HUES6 (cell line): ENCODE measurements around the gene ADAMTS14.
"Not testable (repeated sequence)": the region's sequence is repeated elsewhere in the genome, so short reads cannot be mapped to it uniquely, and the experiment has no call there.

ENCODE experiments used
- H3K27ac ChIP-seq: 2 replicates; pipeline ENCODE4 v1.7.0; 2013; ENCODE audit warnings: low read depth, mild to moderate bottlenecking, low read length, inconsistent platforms
- H3K27me3 ChIP-seq: 2 replicates; pipeline ENCODE4 v1.6.1; 2013; ENCODE audit warnings: low read length; ENCODE audit not compliant: control insufficient read depth, insufficient read depth
- H3K36me3 ChIP-seq: 2 replicates; pipeline ENCODE4 v1.6.1; 2013; ENCODE audit warnings: low read length; ENCODE audit not compliant: control insufficient read depth, insufficient read depth
- H3K4me1 ChIP-seq: 2 replicates; pipeline ENCODE4 v1.6.1; 2013; ENCODE audit warnings: low read length; ENCODE audit not compliant: control insufficient read depth, insufficient read depth
- H3K4me3 ChIP-seq: 2 replicates; pipeline ENCODE4 v1.5.1; 2013; ENCODE audit warnings: low read depth, low read length
- H3K9ac ChIP-seq: one replicate; pipeline ENCODE4 v1.6.1; 2013; ENCODE audit warnings: mild to moderate bottlenecking, low read length
- H3K9me3 ChIP-seq: 2 replicates; pipeline ENCODE4 v1.6.1; 2013; ENCODE audit warnings: low read depth, low read length; ENCODE audit not compliant: control insufficient read depth, insufficient read depth

The ADAMTS14 gene

GRCh38 chr10:70672165-70673042 is at the start of gene ADAMTS14:
TSS of gene ADAMTS14 (plus strand) at chr10:70672506. CDS start at chr10:70672803, 297 bp downstream.
- Histone ChIP-seq H3K27ac (no peak within 1 kb of the TSS), H3K27me3 (peaks cover 31% of the 10 kb centered on the region), H3K4me1 (peaks cover 17% of the 10 kb centered on the region; the same call in 1 of the 2 replicates), H3K4me3 (peak within 1 kb of the TSS; percentile 51), H3K9ac (peak within 1 kb of the TSS; percentile 57), H3K9me3 (peaks cover 12% of the 10 kb centered on the region), H3K36me3 (no peaks in the 10 kb centered on the region)

- H3K9me3 ChIP-seq = peaks cover 14% of the 10 kb centered on the region
- no peaks in the 10 kb centered on the region for H3K27me3 ChIP-seq
- peaks cover 38% of the 10 kb centered on the region for H3K4me1 ChIP-seq
- H3K36me3 ChIP-seq = no peaks in the 10 kb centered on the region
- peak overlapping the region; percentile 89 for H3K27ac ChIP-seq
- no peak overlapping the region for H3K4me3 ChIP-seq
- H3K9ac ChIP-seq = peak overlapping the region; percentile 55
These were observed 49.8 kb upstream of the ADAMTS14 start for GRCh38 chr10:70622541-70622940.

- peak overlapping the region; percentile 89 for H3K27ac ChIP-seq
- H3K9ac ChIP-seq = peak overlapping the region; percentile 63
- peaks cover 21% of the 10 kb centered on the region for H3K9me3 ChIP-seq
These were observed 49.1 kb upstream of the ADAMTS14 start for GRCh38 chr10:70622981-70623844.

GRCh38 chr10:70626056-70626455 is 46.2 kb upstream of the ADAMTS14 start:
- Histone ChIP-seq H3K27me3 (no peaks in the 10 kb centered on the region), H3K36me3 (no peaks in the 10 kb centered on the region), H3K9me3 (peaks cover 33% of the 10 kb centered on the region), H3K4me3 (peak overlapping the region; percentile 8; the same call in 1 of the 2 replicates), H3K4me1 (peaks cover 38% of the 10 kb centered on the region), H3K27ac (peak overlapping the region; percentile 86), H3K9ac (peak overlapping the region; percentile 78)

More at GRCh38 chr10:70622981-70623844, 49.1 kb upstream of the ADAMTS14 start:
- Histone ChIP-seq H3K4me1 (peaks cover 38% of the 10 kb centered on the region), H3K27me3 (no peaks in the 10 kb centered on the region), H3K36me3 (no peaks in the 10 kb centered on the region), H3K4me3 (peak overlapping the region; percentile 3; the same call in 1 of the 2 replicates)

- Histone ChIP-seq H3K36me3 (no peaks in the 10 kb centered on the region), H3K27me3 (no peaks in the 10 kb centered on the region), H3K9me3 (peaks cover 38% of the 10 kb centered on the region), H3K4me3 (no peak overlapping the region), H3K4me1 (peaks cover 23% of the 10 kb centered on the region), H3K9ac (no peak overlapping the region), H3K27ac (no peak overlapping the region)
These were observed 43.0 kb upstream of the ADAMTS14 start for GRCh38 chr10:70629338-70629737.

GRCh38 chr10:70631735-70632134 is 40.6 kb upstream of the ADAMTS14 start:
- H3K36me3 ChIP-seq, H3K4me3 ChIP-seq: not testable (repeated sequence)

GRCh38 chr10:70634011-70634410 is 38.3 kb upstream of the ADAMTS14 start:
- no peaks in the 10 kb centered on the region for H3K27me3 ChIP-seq
- no peak overlapping the region for H3K27ac ChIP-seq
- H3K36me3 ChIP-seq = no peaks in the 10 kb centered on the region
- H3K9me3 ChIP-seq = peaks cover 23% of the 10 kb centered on the region; the same call in 1 of the 2 replicates
- no peak overlapping the region for H3K4me3 ChIP-seq
- H3K4me1 ChIP-seq = peaks cover 4% of the 10 kb centered on the region; the same call in 1 of the 2 replicates
- no peak overlapping the region for H3K9ac ChIP-seq

More at GRCh38 chr10:70631735-70632134, 40.6 kb upstream of the ADAMTS14 start:
- not testable (repeated sequence) for H3K27me3 ChIP-seq, H3K9ac ChIP-seq, H3K27ac ChIP-seq, H3K4me1 ChIP-seq
- H3K9me3 ChIP-seq = peaks cover 38% of the 10 kb centered on the region

GRCh38 chr10:70634515-70634914 is 37.8 kb upstream of the ADAMTS14 start:
- H3K36me3 ChIP-seq, H3K4me1 ChIP-seq, H3K27me3 ChIP-seq, H3K4me3 ChIP-seq, H3K27ac ChIP-seq, H3K9ac ChIP-seq: not testable (repeated sequence)
- peaks cover 20% of the 10 kb centered on the region; the same call in 1 of the 2 replicates for H3K9me3 ChIP-seq

- not testable (repeated sequence) for H3K4me3 ChIP-seq, H3K4me1 ChIP-seq, H3K27me3 ChIP-seq, H3K27ac ChIP-seq, H3K9me3 ChIP-seq, H3K9ac ChIP-seq, H3K36me3 ChIP-seq
These were observed 32.5 kb upstream of the ADAMTS14 start for GRCh38 chr10:70639640-70640383.

GRCh38 chr10:70643272-70643671 is 29.0 kb upstream of the ADAMTS14 start:
- not testable (repeated sequence) for H3K4me3 ChIP-seq

More at GRCh38 chr10:70643272-70643671, 29.0 kb upstream of the ADAMTS14 start:
- not testable (repeated sequence) for H3K36me3 ChIP-seq, H3K9ac ChIP-seq, H3K4me1 ChIP-seq, H3K27me3 ChIP-seq, H3K27ac ChIP-seq
- peaks cover 10% of the 10 kb centered on the region for H3K9me3 ChIP-seq
